ENCODE results near the gene MCHR1. TPM values are rescaled to one million over a fixed set of nuclear protein-coding genes. Genes with fewer than 3 reads are reported as not detected.

MCHR1 gene
- total RNA-seq, result 1 to 10 TPM in 1 of 4 donors, under 1 TPM in 2, not detected in 1; 0.64 to 2.1 (median 0.81) TPM

GRCh38 chr22:40679249-40679963, at the start of gene MCHR1:
MCHR1 (plus strand) TSS chr22:40679484; CDS start chr22:40679653, 169 bp downstream.
- peaks cover 30% of the 10 kb centered on the region for H3K4me1 ChIP-seq
- no peaks in the 10 kb centered on the region for H3K9me3 ChIP-seq
- no peaks in the 10 kb centered on the region for H3K36me3 ChIP-seq
- no peak for TF ChIP-seq EP300 (IDR thresholded peaks at IDR 0.05)
- TF ChIP-seq POLR2AphosphoS5 (IDR thresholded peaks at IDR 0.05), result no peak
- no peak for TF ChIP-seq CTCF (IDR thresholded peaks at IDR 0.05)
- TF ChIP-seq POLR2A (IDR thresholded peaks at IDR 0.05), result no peak
- no peak for DNase-seq (ENCODE audit: low spot score in 2 of 2)
- H3K27ac ChIP-seq, result no peak within 1 kb of the TSS
- peak within 1 kb of the TSS; percentile 35 for H3K4me3 ChIP-seq
- 38% methylated on average over 10 of the region's 21 CpGs for WGBS
- no peaks in the 10 kb centered on the region for H3K27me3 ChIP-seq

GRCh38 chr22:40631925-40632324, 47.4 kb upstream of the MCHR1 start:
- Histone ChIP-seq H3K4me3 (no peak overlapping the region), H3K27me3 (no peaks in the 10 kb centered on the region), H3K9me3 (no peaks in the 10 kb centered on the region), H3K4me1 (peaks cover 40% of the 10 kb centered on the region), H3K27ac (no peak overlapping the region), H3K36me3 (no peaks in the 10 kb centered on the region)
- no peak for DNase-seq (ENCODE audit: low spot score in 2 of 2)
- TF ChIP-seq EP300 (IDR thresholded peaks at IDR 0.05), result no peak
- no peak for TF ChIP-seq POLR2A (IDR thresholded peaks at IDR 0.05)
- TF ChIP-seq POLR2AphosphoS5 (IDR thresholded peaks at IDR 0.05), result no peak
- no peak for TF ChIP-seq CTCF (IDR thresholded peaks at IDR 0.05)
- WGBS, result 96% methylated on average over 2 of the region's 2 CpGs

GRCh38 chr22:40633036-40633435, 46.2 kb upstream of the MCHR1 start:
- no peaks in the 10 kb centered on the region for H3K9me3 ChIP-seq
- no peak overlapping the region for H3K27ac ChIP-seq
- no peak overlapping the region for H3K4me3 ChIP-seq
- 95% methylated on average over 3 of the region's 3 CpGs for WGBS
- TF ChIP-seq CTCF (IDR thresholded peaks at IDR 0.05), result no peak
- TF ChIP-seq EP300 (IDR thresholded peaks at IDR 0.05), result no peak
- TF ChIP-seq POLR2AphosphoS5 (IDR thresholded peaks at IDR 0.05), result no peak
- no peak for TF ChIP-seq POLR2A (IDR thresholded peaks at IDR 0.05)
- H3K27me3 ChIP-seq, result no peaks in the 10 kb centered on the region
- H3K36me3 ChIP-seq, result no peaks in the 10 kb centered on the region
- DNase-seq (ENCODE audit: low spot score in 2 of 2), result no peak
- H3K4me1 ChIP-seq, result peaks cover 35% of the 10 kb centered on the region

- H3K27ac ChIP-seq, result no peak overlapping the region
- TF ChIP-seq POLR2A (IDR thresholded peaks at IDR 0.05) (no peak), CTCF (IDR thresholded peaks at IDR 0.05) (no peak), EP300 (IDR thresholded peaks at IDR 0.05) (no peak), POLR2AphosphoS5 (IDR thresholded peaks at IDR 0.05) (no peak)
- H3K9me3 ChIP-seq, result no peaks in the 10 kb centered on the region
- peaks cover 27% of the 10 kb centered on the region for H3K4me1 ChIP-seq
- H3K4me3 ChIP-seq, result peak overlapping the region; percentile 100
- no peak for DNase-seq (ENCODE audit: low spot score in 2 of 2)
- H3K27me3 ChIP-seq, result no peaks in the 10 kb centered on the region
- no peaks in the 10 kb centered on the region for H3K36me3 ChIP-seq
- 67% methylated on average over 11 of the region's 11 CpGs for WGBS
These were observed 45.0 kb upstream of the MCHR1 start for GRCh38 chr22:40634119-40634903.

Measured in suprapubic skin (tissue), 4 donors.